Caki2 (cell line): ENCODE data around the gene PADI1. TPM values are rescaled to one million over a fixed set of nuclear protein-coding genes. Genes with fewer than 3 reads are reported as not detected.
"Not testable (repeated sequence)": the region's sequence is repeated elsewhere in the genome, so short reads cannot be mapped to it uniquely, and the experiment has no call there.

Experiments used
- DNase-seq: peaks from one replicate; pipeline ENCODE4 v3.0.0-alpha.2; 2015; ENCODE audit warnings: low read depth
- in situ Hi-C: cut with HindIII; loops from 2 replicates; pipeline ENCODE4 v1.10.0; 2016; ENCODE audit warnings: low sequenced_read_pairs, low pct_unique_long_range_greater_than_20kb, mixed read lengths
- total RNA-seq: library from RNA; depleted of rRNA; stranded (reverse); fragments of >200 nt; shearing (Covaris generic); gene quantifications from 2 replicates; pipeline ENCODE4 v1.2.3, GENCODE V29; 2014; ENCODE audit warnings: low replicate concordance

The PADI1 gene
- total RNA-seq, 1 experiment from 2014 or later, result 4.4 TPM

DNA sequence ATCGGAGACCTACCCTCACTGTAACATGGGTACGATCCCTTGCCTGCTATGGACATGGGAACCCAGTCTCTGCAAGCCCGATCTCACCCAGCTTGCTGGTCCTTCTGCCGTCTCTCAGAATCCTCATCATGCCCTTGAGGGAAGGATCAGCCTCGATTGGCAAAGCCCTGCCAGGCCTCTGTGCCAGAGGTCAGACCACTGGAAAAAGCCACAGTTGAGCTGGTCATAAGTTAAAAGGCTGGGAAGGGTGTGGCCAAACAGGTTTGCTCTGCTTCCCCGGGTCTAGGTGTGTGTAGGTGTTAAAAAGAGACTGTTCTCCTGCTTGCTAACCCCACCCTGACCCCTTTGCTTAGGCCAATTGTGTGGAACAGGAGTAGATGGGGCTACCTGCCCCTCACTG, 24.5 kb downstream of the PADI1 start:
- in situ Hi-C loops, result no loop called here
- no peak for DNase-seq

DNA sequence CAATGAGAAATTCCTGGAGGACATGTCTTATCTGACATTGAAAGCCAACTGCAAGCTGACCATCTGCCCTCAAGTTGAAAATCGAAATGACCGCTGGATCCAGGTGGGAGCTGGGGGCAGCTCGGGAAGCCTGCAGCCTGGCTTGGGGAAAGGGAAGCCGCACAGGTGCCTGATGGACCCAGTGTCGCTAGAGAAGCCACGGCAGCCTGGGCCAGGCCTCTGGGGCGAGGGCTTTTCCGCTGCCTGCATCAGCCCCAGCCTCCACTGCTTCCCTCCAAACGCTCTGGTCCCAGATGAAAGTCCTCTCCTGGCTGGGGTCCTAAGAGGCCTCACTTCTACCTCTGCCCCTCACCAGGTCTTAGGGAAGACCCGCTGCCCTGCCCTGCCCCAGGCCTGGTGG, 25.2 kb downstream of the PADI1 start:
- in situ Hi-C loops, result no loop called here
- DNase-seq, result no peak

DNA sequence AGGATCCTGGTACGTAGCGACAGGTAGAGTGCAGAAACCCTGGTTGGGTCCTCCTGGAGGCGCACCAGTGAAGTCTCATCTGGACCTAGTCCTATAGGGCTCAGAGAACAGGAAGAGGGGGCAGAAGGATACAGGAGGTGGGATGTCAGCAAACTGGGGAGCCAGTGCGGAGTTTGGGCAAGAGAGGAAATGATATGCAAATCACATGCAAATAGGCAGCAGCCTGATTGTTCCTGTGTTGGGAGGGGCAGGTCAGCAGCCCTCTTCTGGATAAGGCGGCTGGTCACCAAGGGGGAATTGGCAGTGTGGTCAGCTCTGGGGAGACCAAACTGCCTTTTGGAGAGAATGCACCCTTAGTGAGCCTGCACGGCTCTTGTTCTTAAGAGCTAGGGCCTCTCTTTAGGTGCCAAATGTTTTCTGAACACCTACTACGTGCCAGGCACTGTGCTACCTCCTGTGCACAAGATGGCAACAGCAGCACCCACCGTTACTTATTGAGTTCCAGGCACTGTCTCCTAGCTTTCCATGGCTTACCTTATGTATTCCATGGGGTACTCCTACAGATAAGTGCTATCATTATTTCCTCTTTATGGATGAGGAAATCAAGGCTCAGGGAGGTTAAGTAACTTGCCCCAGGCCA, 25.9 kb downstream of the PADI1 start:
- DNase-seq, result no peak
- in situ Hi-C loops, result no loop called here

DNA sequence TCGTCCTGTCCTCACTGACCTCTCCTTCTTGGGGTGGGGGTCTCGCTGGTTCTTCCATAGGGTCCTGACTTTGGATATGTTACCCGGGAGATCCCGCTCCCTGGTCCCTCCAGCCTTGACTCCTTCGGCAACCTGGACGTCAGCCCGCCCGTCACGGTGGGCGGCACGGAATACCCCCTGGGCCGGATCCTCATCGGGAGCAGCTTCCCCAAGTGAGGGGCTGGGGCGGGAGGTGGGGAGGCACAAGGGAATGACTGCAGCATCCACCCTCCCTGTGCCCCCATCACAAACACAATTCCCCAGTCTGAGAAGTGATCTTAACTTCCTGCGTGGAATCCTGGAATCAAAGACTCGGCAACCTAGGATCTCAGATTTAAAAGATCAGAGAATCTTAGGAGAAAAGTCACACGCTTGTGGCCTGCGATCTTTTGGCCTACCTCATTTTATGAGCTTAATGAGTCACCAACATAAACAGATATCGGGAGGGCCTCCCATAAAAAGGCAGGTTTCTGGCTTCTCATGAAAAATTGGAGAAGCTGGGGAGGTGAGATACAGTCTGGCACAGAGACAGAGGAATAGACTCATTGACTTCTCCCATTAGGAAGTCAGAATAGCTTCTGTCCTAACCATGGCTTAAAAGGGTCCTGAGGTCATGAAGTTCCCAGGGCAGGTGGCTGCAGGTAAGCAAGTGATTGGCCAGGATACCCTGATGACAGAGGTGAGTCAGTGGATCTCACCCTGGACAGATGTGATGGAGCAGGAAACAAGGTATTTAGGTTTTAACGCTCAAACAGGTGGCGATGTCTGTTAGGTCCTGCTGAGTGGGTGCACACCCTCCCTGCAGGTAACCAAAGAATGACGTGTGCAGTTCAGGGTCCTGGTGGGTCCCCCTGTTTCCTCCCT, 28.1 kb downstream of the PADI1 start:
- peak; percentile 96 for DNase-seq
- in situ Hi-C loops, result no loop called here

DNA sequence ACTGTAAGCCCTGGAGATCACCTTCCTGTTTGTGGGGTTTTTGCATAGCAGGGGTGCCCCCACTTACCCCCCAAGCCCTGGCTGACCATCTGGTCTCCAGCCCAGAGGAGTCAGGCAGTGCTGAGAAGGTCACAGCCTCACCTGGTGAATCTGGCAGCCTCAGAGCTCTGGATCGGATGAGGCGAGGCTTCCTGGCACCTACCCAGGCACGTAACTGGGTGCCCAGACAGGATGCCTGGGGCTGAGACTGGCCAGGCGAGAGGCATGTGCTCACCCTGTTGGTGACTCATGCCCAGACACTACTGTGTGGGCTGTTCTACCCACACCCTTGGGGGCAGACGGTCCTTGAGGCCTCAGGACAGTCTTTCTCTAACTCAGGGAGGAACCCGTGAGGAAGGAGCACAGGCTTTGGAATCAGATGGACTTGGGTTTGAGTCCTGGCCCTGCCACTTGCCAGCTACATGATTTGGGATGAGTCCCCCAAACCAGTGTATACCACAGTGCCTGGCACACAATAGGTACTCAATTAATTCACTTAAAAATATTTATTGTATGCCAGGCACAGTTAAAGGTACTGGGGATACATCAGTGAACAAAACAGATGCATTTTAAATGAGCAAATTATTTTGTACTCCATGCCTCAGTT, 28.9 kb downstream of the PADI1 start:
- in situ Hi-C loops, result no loop called here
- peak; percentile 96 for DNase-seq

DNA sequence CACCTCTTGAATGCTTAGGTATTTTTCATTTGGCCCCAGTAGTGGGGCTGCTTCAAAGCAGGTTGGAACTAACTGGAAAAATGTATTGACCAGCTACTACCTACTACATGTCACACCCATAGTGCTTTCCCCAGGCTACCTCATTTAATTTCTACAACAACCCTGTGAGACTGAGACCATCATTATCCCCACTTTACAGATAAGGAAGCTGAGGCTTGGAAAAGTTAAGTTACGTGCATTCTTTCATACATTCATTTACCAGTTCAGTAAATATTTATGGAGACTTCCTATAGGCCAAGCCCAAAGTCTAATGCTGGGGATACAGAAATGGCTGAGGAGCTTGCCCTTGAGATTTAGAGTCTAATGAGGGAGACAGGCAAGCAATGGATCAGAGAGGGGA, 29.5 kb downstream of the PADI1 start:
- no peak for DNase-seq
- in situ Hi-C loops, result no loop called here

DNA sequence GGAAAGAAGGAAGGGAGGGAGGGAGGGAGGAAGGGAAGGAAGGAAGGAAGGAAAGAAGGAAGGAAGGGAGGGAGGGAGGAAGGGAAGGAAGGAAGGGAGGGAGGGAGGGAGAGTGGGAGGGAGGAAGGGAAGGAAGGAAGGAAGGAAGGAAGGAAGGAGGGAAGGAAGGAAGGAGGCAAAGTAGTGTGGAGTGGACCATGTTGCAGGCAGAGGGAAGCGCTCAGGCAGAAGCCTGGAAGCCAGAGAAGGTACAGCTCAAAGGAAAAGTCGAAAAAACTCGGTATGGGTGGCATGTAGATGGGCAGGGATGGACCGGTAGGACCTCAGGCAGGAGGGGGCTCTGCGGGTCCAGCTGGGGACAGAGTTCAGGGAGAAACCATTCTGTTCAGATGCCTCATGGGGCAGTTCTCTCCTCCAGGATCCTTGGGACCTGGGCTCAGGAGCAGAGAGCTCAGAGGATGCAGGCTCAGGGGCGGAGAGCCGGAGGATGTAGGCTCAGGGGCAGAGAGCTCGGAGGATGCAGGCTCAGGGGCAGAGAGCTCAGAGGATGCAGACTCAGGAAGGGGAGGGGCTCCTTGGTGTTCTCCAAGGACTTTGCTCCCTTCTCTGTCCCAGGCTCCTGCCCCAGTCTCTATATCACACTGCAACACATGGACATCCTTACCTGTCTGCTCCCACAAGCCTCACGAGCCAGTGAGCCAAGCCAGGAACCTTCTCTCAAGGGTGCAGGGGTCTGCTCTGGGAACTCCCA, 30.4 kb downstream of the PADI1 start:
- DNase-seq, result no peak
- in situ Hi-C loops, result no loop called here

DNA sequence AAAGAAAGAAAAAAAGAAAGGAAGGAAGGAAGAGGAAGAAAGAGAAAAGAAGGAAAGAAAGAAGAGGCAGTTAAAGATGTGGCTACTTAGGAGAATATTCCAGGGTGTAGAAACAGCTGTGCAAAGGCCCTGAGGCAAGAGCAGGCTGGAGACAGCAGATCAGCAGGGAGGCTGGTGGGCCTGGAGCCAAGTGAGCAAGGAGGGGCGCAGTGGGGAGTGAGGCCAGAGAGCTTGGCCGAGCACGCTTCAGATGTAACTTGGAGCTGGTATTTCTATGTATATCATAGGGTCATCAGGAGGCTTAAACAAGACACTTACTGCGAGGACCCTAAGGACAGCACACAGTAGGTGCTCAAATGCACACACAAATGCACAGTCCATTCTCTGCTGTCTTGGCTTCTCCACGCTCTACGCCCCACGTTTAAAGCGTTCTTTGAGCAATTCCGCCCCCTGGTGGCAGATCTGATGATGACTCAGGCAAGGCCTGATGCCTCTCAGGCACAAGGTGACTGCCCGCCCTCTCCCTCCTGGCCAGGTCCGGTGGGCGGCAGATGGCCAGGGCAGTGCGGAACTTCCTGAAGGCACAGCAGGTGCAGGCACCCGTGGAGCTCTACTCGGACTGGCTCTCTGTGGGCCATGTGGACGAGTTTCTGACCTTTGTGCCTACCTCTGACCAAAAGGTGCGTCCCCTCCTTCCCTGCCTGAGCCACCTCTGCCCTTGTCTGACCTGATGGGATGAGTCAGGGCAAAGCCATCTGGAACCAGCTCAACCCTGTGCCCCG, 32.0 kb downstream of the PADI1 start:
- in situ Hi-C loops, result no loop called here
- DNase-seq, result peak; percentile 89

DNA sequence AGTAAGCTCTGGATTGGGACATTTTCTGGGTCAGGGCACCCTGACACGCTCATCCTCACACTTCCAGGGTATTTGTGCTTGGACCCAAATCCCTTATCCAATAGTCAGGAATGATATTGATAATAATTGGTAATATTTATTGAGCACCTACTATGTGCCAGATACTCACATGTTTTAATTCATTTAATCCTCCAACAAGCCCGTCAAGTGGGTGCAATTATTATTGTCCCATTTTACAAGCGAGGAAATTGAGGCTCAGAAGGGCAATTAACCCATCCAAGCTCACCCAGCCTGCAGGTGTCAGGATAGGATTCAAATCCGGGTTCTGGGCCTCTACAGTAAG, 32.6 kb downstream of the PADI1 start:
- in situ Hi-C loops, result no loop called here

DNA sequence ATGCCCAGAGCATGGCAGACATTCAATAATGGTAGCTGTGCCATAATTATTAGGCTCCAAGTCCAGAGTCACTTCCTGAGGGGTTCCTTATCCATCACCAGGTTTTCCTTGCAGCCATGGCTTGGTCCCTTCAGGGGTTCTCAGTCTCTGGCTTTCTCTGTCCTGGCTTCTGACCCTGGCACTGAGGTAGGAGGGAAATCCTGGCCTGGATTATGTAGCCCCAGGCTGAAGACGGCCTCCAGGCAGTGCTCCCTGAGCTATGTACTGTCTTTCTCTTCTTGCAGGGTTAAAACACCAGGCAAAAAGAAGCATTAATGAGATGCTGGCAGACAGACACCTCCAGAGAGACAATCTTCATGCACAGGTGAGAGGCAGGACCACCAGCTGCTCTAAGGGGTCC, 34.5 kb downstream of the PADI1 start:
- peak; percentile 77 for DNase-seq
- in situ Hi-C loops, result no loop called here

More for the DNA sequence above, 32.6 kb downstream of the PADI1 start:
- no peak for DNase-seq

DNA sequence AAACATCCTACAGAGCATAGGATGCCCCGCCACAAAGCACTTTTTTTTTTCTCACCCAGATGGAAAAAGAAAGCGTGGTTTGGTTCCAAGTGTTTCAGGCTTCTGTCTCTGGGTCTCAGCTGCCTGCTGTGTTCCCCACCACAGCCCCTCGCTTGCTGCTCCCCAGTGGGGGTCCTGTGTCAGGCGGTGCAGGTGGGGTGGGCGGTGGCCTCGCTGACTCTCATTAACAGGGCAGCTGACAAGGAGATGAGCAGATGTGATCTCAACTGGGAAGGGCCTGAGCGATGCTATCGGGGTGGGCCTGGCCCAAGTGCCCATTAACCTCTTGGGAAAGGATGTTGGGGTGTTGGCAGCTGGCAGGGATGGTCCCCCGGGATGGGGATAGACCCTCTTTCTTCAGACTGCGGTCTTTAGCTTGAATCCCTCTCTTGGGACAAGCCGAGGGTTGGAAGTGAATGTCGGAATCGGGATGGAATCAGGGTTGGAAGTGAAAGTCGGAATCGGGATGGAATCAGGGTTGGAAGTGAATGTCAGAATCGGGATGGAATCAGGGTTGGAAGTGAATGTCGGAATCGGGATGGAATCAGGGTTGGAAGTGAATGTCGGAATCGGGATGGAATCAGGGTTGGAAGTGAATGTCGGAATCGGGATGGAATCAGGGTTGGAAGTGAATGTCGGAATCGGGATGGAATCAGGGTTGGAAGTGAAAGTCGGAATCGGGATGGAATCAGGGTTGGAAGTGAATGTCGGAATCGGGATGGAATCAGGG, 36.3 kb downstream of the PADI1 start:
- DNase-seq, in situ Hi-C loops: not testable (repeated sequence)

DNA sequence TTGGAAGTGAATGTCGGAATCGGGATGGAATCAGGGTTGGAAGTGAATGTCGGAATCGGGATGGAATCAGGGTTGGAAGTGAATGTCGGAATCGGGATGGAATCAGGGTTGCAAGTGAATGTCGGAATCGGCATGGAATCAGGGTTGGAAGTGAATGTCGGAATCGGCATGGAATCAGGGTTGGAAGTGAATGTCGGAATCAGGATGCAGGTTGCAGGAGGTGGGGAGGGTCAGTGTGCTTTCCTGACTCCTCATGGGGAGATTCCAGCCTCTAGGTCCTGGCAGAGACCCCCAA, 36.8 kb downstream of the PADI1 start:
- in situ Hi-C loops, DNase-seq: not testable (repeated sequence)

DNA sequence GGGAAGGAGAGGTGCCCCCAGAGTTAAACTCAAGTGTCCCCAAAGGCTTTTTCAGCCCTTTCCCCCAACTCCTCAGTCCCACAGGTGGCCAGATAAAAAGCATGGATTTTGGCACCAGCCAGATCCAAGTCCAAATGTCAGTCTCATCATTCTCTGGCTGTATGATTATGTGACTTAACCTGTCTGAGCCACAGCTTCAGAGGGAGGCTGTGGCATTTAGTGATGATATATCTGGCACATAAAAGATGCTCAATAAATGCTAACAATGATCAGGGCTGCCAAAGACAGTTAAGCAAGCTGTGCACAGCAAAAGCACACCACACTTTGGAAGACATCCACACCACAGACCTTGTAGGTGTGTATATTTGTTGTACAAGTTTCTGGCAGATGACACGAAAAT, 38.3 kb downstream of the PADI1 start:
- in situ Hi-C loops, result no loop called here
- DNase-seq, result no peak

DNA sequence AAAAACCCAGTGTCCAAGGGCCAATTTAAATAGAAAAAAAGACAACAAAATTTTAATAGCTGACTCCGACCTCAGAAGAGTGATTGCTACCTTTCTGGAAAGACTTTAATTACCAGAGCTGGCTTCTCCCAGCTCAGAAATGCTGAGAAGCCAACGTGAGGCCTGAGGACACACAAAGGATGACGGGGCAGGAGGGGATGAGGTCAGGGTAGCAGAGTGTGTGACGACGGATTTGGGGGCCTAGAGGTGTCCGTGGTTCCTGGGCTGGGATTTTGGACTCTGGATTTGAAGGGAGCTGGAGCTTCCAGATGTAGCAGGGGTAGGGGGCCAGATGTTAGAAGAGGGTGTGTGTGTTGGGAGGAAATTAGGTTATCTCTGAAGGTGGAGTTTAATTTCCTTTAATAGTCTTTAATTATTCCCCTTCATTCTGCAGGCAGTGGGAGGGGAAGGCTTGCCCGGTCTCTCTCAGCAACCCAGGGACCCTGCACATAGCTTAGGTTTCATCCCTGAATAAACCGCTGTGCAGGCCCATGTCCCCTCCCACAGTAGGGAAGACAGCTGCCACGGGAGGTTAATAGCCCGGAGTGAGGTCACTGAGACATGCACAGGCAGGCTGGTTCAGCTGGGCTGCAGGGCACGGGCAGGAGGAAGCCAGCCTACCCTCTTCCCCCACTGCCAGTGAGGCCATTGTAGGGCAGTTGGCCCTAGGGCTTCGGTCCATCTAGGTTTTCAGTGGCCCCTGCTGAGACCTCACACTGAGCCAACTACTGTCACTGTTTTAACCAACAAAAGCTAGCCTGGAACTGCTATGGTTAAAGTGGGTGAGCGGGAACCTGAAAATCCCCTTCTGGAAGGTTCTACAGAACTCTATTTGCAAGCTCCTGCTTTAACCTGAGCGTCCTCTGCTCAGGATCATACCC, 40.2 kb downstream of the PADI1 start:
- DNase-seq, result no peak
- in situ Hi-C loops, result no loop called here

DNA sequence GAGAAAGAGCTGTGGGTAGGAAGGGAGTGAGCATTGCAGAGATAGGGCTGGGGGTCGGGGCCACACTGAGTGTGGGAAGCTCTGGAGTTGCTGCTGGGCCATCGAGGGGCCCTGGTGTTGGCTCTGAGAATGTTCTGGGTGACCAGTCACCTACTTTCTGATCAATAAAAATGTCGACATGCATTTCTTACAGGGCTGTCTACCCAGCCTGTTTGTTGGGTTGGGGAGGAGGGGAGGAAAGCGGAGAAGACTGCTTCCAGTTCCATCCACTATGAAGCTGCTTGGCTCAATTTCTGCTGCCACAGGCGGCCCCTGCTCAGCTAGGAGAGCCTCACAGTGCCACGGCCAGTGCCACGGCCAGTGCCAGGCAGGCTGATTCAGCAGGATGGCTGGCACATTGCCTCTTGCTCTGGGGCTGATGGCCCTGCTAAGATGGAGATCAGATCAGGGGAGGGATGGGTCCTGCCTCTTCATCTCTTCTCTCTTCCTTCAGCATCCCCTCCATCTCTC, 40.9 kb downstream of the PADI1 start:
- no peak for DNase-seq
- in situ Hi-C loops, result no loop called here

DNA sequence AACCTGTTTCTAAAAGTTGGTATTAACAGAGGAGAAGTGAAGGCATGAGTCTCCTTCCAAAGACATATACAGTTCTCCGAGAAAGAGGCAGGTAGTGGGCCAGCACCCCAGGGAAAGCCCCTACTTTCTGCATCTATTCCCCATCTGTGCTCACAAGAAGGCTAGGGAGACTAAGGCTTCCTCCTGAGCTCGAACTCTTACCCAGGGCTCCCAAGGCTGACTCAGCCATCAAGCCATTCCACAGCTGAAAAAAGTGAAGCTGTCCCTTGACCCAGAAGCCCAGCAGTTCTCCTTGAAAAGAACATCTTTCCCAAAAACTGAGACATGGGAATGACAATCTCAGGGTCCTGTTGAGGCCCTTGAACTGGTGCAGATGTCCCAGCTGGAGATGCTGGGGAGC, 42.0 kb downstream of the PADI1 start:
- in situ Hi-C loops, result no loop called here
- DNase-seq, result no peak
